ENCODE data around the gene BOD1.
A peak's percentile ranks its signal among the peaks of the same experiment; 100 is the strongest.

- TF ChIP-seq GATA2 (IDR thresholded peaks at IDR 0.05; ENCODE audit: low read depth, low read length) (peak; percentile 49), GATA3 (IDR thresholded peaks at IDR 0.05; ENCODE audit: low read depth, low read length) (no peak)
Observed at GRCh38 chr5:173616577-173617118, at the start of gene BOD1.
